Measurements from ENCODE around the gene SLC16A1. TPM values are rescaled to one million over a fixed set of nuclear protein-coding genes. Genes with fewer than 3 reads are reported as not detected.

SLC16A1 gene
- polyA plus RNA-seq, 1 of the 3 experiments (the other 2 are of a cell fraction), result 34.2 TPM

DNA sequence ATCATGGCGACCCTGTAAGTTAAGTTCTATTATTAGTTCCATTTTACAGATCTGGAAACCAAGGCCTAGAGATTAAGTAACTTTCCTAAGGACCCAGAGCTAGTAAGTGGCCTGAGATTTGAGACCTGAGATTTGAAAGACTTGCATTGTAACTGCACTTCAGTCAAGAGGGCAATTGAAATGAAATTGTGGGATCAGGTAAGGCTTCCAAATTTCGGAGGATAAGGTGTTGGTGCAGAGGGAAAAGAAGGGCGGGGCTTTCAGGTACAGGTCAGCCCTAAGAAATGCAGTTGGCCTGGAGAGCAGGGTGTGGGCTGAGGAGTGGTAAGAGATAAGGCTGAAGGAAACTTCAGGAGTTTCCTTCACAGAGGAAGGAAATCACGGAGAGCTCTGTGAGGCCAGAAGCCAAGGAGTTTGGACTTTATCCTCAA, 51.1 kb downstream of the SLC16A1 start:
- no peak overlapping the region for H3K4me3 ChIP-seq (ENCODE audit: low read depth in 2 of 2, low read length in 1 of 2)
- H3K36me3 ChIP-seq (replicated peaks in 1 of 2; ENCODE audit: control insufficient read depth in 1 of 2, insufficient read depth in 2 of 2, low read length in 1 of 2), result no peaks in the 10 kb centered on the region
- TF ChIP-seq NFIC (IDR thresholded peaks at IDR 0.05; ENCODE audit: borderline replicate concordance) (no peak), TEAD4 (IDR thresholded peaks at IDR 0.05; ENCODE audit: borderline replicate concordance, insufficient read depth) (no peak), POLR2AphosphoS5 (IDR thresholded peaks at IDR 0.05; ENCODE audit: low read depth, low read length) (no peak), TCF12 (IDR thresholded peaks at IDR 0.05) (no peak), RFX5 (IDR thresholded peaks at IDR 0.05; ENCODE audit: low read length) (no peak), ELF1 (IDR thresholded peaks at IDR 0.05) (no peak)
- TF ChIP-seq, protein P1, sequence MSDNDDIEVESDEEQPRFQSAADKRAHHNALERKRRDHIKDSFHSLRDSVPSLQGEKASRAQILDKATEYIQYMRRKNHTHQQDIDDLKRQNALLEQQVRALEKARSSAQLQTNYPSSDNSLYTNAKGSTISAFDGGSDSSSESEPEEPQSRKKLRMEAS (IDR thresholded peaks at IDR 0.05; ENCODE audit: low read depth), result no peak
- CTCF ChIA-PET, result interaction anchor here (1.1 to 1.8 kb wide), 4 partner anchors 20 to 168 kb away, joined by 4 read pairs; partner anchors contain the start of gene LRIG2
- no peak for DNase-seq
- no peak overlapping the region for H3K4me2 ChIP-seq
- H3F3A ChIP-seq (replicated peaks; ENCODE audit: insufficient read depth), result no peaks in the 10 kb centered on the region
- WGBS (ENCODE audit: low lambda C conversion rate), result 90% methylated on average over 4 of the region's 4 CpGs
- peaks cover 4 to 5% of the 10 kb centered on the region in 2 experiments; a peak in 2 of 4 replicates for H3K4me1 ChIP-seq (ENCODE audit: control insufficient read depth in 1 of 2, insufficient read depth in 2 of 2, low read depth in 1 of 2, low read length in 1 of 2)
- no peak overlapping the region for H3K9ac ChIP-seq
- H3K79me2 ChIP-seq (ENCODE audit: insufficient read depth), result no peaks in the 10 kb centered on the region
- no peaks in the 10 kb centered on the region for H4K20me1 ChIP-seq (ENCODE audit: insufficient read depth)
- no peaks in the 10 kb centered on the region for H3K27me3 ChIP-seq (ENCODE audit: insufficient read depth)
- no peak overlapping the region for H2AFZ ChIP-seq (ENCODE audit: low read depth)
- H3K9me2 ChIP-seq, result no peaks in the 10 kb centered on the region
- POLR2A ChIA-PET, result no interaction called here
- H3K27ac ChIP-seq (ENCODE audit: low read depth in 2 of 2, low read length in 1 of 2), result no peak overlapping the region
- H3K9me3 ChIP-seq, result no peaks in the 10 kb centered on the region

DNA sequence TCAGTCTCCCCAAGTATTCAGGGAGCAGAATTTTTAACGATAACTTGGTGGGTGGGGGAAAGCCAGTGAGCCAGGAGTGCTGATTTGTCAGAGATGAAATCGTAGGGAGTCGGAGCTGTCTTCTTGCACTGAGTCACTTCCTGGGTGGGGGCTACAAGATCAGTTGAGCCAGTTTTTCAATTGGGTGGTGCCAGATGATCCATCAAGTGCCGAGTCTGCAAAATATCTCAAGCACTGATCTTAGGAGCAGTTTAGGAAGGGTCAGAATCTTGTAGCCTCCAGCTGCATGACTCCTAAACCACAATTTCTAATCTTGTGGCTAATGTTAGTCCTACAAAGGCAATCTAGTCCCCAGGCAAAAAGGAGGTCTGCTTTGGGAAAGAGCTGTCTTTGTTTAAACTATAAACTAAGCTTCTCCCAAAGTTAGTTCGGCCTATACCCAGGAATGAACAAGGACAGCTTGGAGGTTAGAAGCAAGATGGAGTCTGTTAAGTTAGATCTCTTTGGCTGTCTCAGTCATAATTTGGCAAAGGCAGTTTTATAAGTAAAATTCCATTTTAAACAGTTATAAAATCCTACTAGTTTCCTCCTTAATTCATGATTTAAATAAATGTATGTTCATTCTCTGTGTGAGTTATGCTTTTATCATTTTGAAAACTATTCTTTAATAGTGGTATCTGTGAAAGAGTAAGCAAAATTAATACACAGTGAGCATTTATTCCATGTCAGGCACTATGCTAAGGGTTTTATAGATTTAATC, 51.7 kb downstream of the SLC16A1 start:
- Histone ChIP-seq H3K27me3 (ENCODE audit: insufficient read depth) (no peaks in the 10 kb centered on the region), H3K4me1 (ENCODE audit: control insufficient read depth in 1 of 2, insufficient read depth in 2 of 2, low read depth in 1 of 2, low read length in 1 of 2) (peaks cover 4 to 5% of the 10 kb centered on the region in 2 experiments; a peak in 2 of 4 replicates), H3F3A (replicated peaks; ENCODE audit: insufficient read depth) (no peaks in the 10 kb centered on the region), H3K9me2 (no peaks in the 10 kb centered on the region), H3K9me3 (no peaks in the 10 kb centered on the region), H3K9ac (no peak overlapping the region), H3K4me3 (ENCODE audit: low read depth in 2 of 2, low read length in 1 of 2) (no peak overlapping the region), H3K36me3 (replicated peaks in 1 of 2; ENCODE audit: control insufficient read depth in 1 of 2, insufficient read depth in 2 of 2, low read length in 1 of 2) (no peaks in the 10 kb centered on the region), H4K20me1 (ENCODE audit: insufficient read depth) (no peaks in the 10 kb centered on the region), H3K27ac (ENCODE audit: low read depth in 2 of 2, low read length in 1 of 2) (no peak overlapping the region), H2AFZ (ENCODE audit: low read depth) (no peak overlapping the region), H3K4me2 (no peak overlapping the region), H3K79me2 (ENCODE audit: insufficient read depth) (no peaks in the 10 kb centered on the region)
- CTCF ChIA-PET, result interaction anchor here (1.1 to 1.4 kb wide), 3 partner anchors 21 to 138 kb away, joined by 4 read pairs; no protein-coding TSS in a partner anchor
- no peak for DNase-seq
- POLR2A ChIA-PET, result no interaction called here
- 87% methylated on average over 4 of the region's 5 CpGs for WGBS (ENCODE audit: low lambda C conversion rate)
- TF ChIP-seq, protein P2, sequence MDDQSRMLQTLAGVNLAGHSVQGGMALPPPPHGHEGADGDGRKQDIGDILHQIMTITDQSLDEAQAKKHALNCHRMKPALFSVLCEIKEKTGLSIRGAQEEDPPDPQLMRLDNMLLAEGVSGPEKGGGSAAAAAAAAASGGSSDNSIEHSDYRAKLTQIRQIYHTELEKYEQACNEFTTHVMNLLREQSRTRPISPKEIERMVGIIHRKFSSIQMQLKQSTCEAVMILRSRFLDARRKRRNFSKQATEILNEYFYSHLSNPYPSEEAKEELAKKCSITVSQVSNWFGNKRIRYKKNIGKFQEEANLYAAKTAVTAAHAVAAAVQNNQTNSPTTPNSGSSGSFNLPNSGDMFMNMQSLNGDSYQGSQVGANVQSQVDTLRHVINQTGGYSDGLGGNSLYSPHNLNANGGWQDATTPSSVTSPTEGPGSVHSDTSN (IDR thresholded peaks at IDR 0.05), result 0 out of 2 replicates have a peak, but pooled peaks have one; percentile 14
- TF ChIP-seq, protein P3, sequence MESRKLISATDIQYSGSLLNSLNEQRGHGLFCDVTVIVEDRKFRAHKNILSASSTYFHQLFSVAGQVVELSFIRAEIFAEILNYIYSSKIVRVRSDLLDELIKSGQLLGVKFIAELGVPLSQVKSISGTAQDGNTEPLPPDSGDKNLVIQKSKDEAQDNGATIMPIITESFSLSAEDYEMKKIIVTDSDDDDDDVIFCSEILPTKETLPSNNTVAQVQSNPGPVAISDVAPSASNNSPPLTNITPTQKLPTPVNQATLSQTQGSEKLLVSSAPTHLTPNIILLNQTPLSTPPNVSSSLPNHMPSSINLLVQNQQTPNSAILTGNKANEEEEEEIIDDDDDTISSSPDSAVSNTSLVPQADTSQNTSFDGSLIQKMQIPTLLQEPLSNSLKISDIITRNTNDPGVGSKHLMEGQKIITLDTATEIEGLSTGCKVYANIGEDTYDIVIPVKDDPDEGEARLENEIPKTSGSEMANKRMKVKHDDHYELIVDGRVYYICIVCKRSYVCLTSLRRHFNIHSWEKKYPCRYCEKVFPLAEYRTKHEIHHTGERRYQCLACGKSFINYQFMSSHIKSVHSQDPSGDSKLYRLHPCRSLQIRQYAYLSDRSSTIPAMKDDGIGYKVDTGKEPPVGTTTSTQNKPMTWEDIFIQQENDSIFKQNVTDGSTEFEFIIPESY (IDR thresholded peaks at IDR 0.05; ENCODE audit: borderline replicate concordance, low read depth), result no peak
- TF ChIP-seq, protein P4, sequence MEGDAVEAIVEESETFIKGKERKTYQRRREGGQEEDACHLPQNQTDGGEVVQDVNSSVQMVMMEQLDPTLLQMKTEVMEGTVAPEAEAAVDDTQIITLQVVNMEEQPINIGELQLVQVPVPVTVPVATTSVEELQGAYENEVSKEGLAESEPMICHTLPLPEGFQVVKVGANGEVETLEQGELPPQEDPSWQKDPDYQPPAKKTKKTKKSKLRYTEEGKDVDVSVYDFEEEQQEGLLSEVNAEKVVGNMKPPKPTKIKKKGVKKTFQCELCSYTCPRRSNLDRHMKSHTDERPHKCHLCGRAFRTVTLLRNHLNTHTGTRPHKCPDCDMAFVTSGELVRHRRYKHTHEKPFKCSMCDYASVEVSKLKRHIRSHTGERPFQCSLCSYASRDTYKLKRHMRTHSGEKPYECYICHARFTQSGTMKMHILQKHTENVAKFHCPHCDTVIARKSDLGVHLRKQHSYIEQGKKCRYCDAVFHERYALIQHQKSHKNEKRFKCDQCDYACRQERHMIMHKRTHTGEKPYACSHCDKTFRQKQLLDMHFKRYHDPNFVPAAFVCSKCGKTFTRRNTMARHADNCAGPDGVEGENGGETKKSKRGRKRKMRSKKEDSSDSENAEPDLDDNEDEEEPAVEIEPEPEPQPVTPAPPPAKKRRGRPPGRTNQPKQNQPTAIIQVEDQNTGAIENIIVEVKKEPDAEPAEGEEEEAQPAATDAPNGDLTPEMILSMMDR (IDR thresholded peaks at IDR 0.05), result no peak
- TF ChIP-seq, protein P5, sequence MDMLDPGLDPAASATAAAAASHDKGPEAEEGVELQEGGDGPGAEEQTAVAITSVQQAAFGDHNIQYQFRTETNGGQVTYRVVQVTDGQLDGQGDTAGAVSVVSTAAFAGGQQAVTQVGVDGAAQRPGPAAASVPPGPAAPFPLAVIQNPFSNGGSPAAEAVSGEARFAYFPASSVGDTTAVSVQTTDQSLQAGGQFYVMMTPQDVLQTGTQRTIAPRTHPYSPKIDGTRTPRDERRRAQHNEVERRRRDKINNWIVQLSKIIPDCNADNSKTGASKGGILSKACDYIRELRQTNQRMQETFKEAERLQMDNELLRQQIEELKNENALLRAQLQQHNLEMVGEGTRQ (IDR thresholded peaks at IDR 0.05; ENCODE audit: borderline replicate concordance, low read depth, low read length), result no peak
- TF ChIP-seq FOSL2 (IDR thresholded peaks at IDR 0.05; ENCODE audit: borderline replicate concordance, low read depth) (peak; percentile 3; the same call in 1 of the 2 replicates), JUND (IDR thresholded peaks at IDR 0.05) (no peak), TEAD4 (IDR thresholded peaks at IDR 0.05; ENCODE audit: borderline replicate concordance, insufficient read depth) (no peak), MXI1 (IDR thresholded peaks at IDR 0.05; ENCODE audit: low read depth, low read length) (no peak), POLR2AphosphoS5 (IDR thresholded peaks at IDR 0.05; ENCODE audit: low read depth, low read length) (no peak), NRF1 (IDR thresholded peaks at IDR 0.05; ENCODE audit: low read depth, low read length) (no peak)
- TF ChIP-seq, protein P6, sequence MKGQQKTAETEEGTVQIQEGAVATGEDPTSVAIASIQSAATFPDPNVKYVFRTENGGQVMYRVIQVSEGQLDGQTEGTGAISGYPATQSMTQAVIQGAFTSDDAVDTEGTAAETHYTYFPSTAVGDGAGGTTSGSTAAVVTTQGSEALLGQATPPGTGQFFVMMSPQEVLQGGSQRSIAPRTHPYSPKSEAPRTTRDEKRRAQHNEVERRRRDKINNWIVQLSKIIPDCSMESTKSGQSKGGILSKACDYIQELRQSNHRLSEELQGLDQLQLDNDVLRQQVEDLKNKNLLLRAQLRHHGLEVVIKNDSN (IDR thresholded peaks at IDR 0.05; ENCODE audit: borderline replicate concordance, low read depth), result no peak
- TF ChIP-seq, protein P1 (IDR thresholded peaks at IDR 0.05; ENCODE audit: low read depth), result no peak
